GM19397 (cell line): ENCODE data around the gene PNMA8B.
"Not testable (repeated sequence)": the region's sequence is repeated elsewhere in the genome, so short reads cannot be mapped to it uniquely, and the experiment has no call there.

Experiments used
- ATAC-seq: cut with Tn5 transposase; IDR thresholded peaks from one replicate; pipeline ENCODE4 v1.9.1; 2021; ENCODE audit warnings: mild to moderate bottlenecking, moderate library complexity; ENCODE audit not compliant: unreplicated experiment

PNMA8B gene

DNA sequence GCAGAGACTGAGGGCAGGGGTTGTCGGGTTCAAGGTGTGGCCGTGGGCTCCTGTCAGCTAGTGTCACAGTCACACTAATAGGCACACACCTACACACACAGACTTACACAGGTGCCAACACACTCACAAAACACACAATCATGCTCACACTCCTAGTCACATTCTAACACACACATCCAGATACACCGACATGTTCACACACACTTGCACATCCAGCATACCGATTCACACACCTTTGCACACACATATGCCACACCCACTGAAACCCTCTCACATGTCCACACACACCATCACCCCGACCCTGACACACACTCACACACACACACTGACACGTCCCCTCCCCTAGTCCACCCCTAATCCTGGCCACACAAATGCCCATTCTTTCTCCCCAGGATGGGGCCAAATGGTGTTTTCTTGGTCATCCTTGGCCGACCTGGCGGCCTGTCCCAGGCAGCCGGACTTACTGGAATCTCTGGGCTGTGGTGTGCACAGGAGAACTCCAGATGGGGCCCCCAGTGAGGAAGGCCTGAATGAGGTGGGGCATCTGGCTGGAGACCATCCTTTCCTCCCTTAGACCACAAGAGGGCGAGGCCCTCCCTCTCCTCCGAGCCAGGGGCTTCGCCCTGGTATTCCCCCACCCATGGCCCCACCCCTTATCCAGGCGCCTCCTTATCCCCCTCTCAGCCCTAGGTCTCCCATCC lies 19.1 kb upstream of the PNMA8B start:
- ATAC-seq = no peak

- ATAC-seq = no peak
Observed at GRCh38 chr19:46513461-46514236, 18.0 kb upstream of the PNMA8B start.

GRCh38 chr19:46511237-46511636 lies 15.6 kb upstream of the PNMA8B start:
- ATAC-seq = no peak

DNA sequence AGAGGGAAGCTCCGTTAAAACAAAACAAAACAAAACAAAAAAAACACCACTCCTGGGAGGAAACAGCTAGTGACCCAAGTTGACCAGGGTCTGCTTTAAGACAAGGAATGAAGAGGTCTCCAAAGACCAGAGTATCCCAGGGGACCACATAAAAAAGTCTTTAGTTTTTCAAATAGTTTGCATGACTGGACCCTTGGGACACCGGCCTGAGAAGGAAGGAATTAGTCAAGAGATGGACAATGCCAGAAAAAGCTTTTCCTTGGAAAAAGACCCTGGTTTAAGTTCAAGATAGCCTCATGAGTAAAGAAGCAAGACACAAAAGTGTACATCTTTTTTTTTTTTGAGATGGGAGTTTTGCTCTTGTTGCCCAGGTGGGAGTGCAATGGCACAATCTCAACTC lies 12.5 kb upstream of the PNMA8B start:
- ATAC-seq = no peak

DNA sequence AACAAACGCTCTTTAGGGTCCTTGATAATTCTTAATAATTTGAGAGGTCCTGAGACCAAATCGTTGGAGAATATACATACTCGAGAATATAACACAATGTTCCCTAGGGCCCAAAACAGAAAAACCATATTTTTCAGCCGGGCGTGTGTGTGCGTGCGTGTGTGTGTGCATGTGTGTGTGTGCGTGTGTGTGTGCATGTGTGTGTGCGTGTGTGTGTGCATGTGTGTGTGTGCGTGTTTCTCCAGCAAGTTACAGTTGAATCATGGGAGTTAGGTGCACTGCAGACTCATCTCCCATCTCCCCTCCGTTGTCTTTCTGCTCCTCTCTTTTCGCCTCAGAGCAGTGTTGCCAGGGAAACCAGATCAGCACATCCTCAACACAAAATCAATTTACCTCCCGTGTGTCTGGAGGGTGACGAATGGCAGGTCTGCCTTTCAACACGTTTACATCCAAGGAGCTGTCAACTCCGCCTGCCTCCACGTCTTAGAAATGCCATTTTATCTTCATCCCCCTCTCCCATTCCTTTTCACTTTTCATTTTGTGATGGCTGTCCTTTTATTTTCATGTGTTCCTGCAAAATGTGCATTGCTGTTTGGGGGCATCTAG lies 8.3 kb upstream of the PNMA8B start:
- ATAC-seq = no peak

GRCh38 chr19:46502891-46503290 lies 7.2 kb upstream of the PNMA8B start:
- no peak for ATAC-seq

GRCh38 chr19:46499692-46500091 lies 4.0 kb upstream of the PNMA8B start:
- ATAC-seq = no peak

DNA sequence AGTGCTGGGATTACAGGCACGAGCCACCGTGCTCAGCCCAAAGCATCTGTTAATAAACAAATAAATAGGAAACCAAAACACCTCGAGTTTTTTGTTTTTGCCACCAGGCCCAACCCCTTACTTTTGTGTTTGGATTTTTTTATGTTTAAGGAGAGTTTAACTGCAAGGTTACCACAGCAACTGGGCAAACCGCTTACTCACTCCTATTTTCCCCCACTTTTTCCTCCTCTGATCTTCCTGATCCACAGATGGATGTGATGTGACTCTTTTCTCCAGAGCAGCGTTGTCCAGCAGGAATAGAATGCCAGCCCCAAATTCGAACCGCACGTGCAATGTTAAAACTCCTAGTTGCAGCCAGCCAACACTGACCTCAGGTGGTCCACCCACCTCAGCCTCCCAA lies 2.1 kb upstream of the PNMA8B start:
- ATAC-seq = no peak

GRCh38 chr19:46496886-46497285 lies 1.2 kb upstream of the PNMA8B start:
- ATAC-seq = not testable (repeated sequence)

DNA sequence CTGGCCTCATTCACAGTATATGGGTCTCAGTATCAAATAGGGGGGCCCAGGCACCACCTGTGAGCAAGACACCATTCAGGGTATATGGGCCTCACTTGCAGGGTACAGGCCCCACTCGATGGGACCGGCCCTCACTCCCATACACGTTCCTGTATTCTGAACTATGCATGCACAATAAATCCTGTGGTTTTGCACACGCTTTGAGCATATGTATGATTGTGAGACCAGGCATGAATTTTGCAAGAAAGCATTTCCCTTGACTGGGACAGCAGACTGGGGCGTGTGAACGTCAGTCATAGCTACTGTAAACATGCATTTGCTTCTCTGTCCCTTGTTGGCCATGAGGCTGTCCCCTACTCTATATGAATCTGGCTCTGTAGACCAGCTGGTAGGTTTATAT lies 637 bp upstream of the PNMA8B start:
- no peak for ATAC-seq

DNA sequence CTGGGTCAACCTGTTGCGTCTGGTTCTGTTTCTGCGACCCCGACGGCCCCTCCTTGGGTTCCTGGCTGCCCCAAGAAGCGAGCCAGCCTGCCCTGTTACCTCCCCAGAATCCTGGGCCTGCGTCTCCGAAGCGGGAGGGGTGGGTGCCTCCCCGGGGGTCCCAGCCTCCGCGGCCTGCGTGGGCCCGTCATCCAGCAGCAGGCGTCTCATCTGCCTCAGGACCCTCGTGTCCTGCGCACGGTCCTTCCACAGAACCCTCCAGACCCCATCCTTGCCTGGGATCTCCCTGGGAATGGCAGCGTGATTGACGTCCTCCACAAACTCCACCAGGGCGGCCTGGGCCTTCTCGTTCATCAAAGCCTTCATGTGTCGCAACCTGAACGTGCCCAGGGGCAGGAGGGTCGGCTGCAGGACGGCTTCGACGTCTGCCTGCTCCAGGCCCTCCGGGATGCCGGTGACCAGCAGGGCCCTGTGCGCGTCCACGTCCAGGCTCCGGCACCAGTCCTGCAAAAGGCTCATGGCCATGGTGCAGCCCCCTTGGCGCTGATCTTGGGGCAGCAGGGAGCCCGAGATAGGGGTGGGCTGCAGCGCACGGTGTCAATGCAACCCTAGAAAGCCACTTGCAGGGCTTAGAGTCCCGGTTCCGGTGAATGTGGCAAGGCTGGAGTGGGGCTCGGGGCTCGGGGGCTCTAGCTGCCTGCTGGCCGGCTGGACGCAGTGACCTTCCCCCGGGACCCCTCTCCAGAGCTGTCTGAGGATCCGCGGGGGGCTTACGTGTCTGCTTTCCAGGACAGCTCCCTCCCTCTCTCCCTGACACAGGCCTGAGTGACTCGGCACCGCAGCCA lies 504 bp downstream of the PNMA8B start:
- no peak for ATAC-seq

- no peak for ATAC-seq
Observed at GRCh38 chr19:46494146-46494940, 1.3 kb downstream of the PNMA8B start.

DNA sequence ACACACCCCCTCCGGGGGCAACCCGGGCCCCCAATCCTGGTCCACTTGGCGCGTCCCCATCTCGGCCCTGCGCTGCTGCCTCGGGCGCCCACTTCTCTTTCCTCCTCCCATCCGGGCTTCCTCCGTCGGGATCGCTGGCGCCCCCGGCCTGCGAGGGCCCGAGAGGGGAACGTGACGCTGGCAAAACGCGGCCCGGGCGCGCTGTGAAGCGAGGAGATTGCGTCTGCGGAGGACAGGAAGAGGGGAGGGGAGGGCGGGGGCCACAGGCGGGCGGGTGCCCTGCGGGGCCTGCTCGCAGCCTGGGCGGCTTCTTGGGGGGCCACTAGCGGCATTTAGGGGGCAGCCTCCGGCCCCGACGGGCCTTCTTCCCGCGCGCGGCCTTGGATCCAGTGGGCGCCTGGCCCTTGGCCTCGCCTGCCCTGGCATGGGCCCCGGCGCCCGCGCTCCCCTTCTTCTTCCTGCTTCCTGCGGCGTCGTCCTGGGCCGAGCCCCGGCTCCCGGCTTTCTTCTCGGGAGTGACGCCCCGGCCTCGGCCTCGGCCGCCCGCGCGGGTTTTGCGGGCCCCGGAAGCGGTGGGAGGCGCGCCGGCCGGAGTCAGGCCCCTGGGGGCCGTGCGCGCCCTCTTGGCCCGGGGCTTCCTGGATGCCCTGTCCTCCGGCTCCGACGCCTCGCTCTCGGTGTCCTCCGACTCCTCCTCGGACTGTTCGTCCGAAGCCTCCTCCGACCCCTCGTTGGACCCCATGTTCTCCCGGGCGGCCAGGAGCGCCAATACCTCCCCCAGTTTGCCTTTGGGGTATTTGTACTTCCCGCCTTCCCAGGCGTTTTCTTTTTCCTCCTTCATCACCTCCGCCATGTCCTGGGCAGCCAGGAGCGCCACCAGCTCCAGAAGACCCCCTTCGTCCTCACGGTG lies 2.2 kb downstream of the PNMA8B start:
- ATAC-seq = no peak

DNA sequence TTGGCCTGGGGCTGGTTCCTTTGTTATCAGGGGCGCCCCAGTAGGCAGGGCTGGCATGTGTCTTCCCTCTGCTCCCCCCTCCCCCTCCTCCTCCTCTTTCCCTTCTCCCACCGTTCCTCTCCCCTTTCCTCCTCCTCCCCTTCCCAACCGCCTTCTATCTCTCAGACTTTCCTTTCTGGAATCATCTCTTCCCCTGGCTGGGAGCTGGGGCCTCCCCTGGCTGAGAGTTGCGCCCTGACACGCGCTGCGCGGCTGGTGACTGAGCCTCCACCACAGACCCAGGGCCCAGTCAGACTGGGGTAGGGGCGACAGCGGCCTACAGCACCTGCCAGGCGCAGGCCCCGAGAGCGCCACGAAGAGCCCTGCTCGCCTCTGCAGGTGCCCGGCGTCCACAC lies 2.8 kb downstream of the PNMA8B start:
- ATAC-seq = no peak

GRCh38 chr19:46491975-46492682 lies 3.5 kb downstream of the PNMA8B start:
- no peak for ATAC-seq

GRCh38 chr19:46490774-46491173 lies 4.9 kb downstream of the PNMA8B start:
- ATAC-seq = no peak

DNA sequence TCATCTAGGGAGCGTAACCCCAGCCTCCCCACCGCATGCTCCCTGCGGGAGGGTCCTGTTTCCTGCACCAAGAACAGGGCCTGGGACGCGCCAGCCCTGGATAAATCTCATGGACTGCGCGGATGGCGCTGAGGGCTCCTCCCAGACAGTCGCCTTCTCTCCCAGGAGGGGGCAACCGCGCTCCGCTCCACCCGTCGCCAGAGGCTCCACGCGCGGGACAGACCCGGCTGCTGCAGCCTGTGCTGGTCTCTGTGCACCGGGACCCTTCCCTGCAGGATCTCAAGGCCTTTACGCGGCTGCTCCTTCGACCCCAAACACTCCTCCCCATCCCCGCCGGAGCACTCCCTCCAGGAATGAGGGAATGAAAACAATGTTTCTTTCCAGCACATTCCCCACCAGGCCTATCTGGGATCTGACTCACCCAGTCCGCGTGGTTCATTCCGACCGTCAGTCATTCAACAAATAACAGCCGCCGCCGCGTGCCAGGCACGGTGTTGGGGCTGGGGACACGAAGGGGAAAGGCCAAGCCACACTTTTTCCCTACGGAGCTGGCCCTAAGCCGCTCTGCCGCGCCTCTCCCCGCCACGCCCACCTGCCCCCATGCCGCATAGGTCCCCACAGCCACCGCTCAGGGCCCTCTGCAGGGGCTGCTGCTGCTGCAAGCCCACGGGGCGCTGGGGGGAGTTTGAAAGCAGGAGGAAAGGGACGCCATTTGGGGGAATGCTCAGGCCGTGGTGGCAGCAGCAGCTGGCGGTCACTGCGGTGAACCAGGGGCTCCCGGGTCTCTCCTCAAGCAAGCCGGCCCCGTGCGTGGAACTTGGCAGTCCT lies 6.0 kb downstream of the PNMA8B start:
- ATAC-seq = no peak

DNA sequence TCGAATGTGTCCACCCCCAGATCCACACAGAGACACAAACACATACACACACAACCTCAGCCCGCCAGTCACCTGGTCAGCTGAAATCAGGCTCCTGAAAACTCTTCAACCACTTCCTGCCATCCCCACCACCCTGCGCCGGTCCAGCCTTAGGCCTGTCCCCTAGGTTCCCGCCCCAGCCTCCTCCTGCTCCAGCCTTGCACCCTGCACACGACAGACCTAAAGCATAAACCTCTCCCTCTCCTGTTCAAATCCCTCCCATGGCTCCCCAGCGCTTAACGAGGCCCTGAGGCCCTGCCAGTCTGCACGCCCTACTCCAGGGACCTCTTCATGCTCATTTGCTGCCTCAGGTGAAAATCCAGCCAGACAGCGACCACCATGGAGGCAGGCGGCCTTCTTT lies 7.1 kb downstream of the PNMA8B start:
- ATAC-seq = no peak
